PFSK-1 (cell line): ENCODE measurements around the gene ELK3.

Experiments used
- FOXP2 ChIP-seq: optimal IDR thresholded peaks from 2 replicates; pipeline ENCODE3; 2011; ENCODE audit warnings: borderline replicate concordance, control low read depth, inconsistent platforms; ENCODE audit not compliant: insufficient read depth; ENCODE audit errors: extremely low read length, extremely low read depth
- POLR2AphosphoS5 ChIP-seq: IDR thresholded peaks from 2 replicates; pipeline ENCODE4 v1.6.1; 2012; ENCODE audit warnings: low read depth, mild to moderate bottlenecking, control low read depth, low read length, moderate library complexity
- REST ChIP-seq, 2 experiments: IDR thresholded peaks; 2 replicates each; pipeline versions ENCODE4 v1.6.1 to v1.8.0; 2011 to 2012; ENCODE audit warnings: low read depth in 2 of 2, low read length in 2 of 2, control low read depth in 1 of 2, inconsistent platforms in 1 of 2, mild to moderate bottlenecking in 1 of 2, moderate library complexity in 1 of 2; ENCODE audit not compliant: insufficient read depth in 1 of 2
- SIN3A ChIP-seq: IDR thresholded peaks from 2 replicates; pipeline ENCODE4 v1.6.1; 2012; ENCODE audit warnings: mild to moderate bottlenecking, low read length, moderate library complexity, borderline replicate concordance; ENCODE audit not compliant: insufficient read depth
- TAF1 ChIP-seq: IDR thresholded peaks from 2 replicates; pipeline ENCODE4 v1.6.1; 2012; ENCODE audit warnings: low read length, control low read depth, borderline replicate concordance; ENCODE audit not compliant: insufficient read depth

Gene ELK3

DNA sequence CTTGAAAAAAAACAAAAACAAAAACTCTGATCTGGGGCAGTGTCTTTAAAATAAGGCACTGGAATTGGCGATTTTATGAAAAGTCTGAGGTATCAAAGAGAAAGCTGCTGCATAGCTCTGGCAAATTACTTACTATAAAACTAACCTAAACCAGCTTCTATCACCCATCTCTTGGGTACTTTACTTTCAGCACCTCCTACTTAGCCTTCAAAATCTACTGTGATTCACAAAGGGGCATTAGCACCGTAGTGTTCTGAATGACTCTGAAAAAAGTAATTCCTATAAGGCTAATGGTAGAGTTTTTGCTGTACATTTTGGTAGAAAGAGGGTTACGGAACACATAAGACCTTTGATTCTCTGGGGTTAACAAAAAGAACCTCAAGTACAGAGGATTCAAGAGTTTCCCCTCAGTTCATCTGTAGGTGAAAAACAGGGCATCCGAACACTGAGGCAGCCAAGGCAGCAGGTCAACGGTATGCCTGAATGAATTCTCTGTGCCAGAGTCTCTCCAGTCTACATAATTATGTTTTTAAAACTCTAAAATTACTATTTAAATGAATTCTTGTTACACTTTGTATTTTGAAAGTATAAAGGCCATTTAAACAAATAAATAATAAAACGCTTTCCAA lies 101.5 kb downstream of the ELK3 start:
- TF ChIP-seq SIN3A: no peak
- no peak for TF ChIP-seq TAF1
- TF ChIP-seq POLR2AphosphoS5: no peak
- TF ChIP-seq FOXP2: no peak
- TF ChIP-seq REST (IDR thresholded peaks at IDR 0.05; ENCODE audit: insufficient read depth in 1 of 2, low read depth in 2 of 2, low read length in 2 of 2): no peak

DNA sequence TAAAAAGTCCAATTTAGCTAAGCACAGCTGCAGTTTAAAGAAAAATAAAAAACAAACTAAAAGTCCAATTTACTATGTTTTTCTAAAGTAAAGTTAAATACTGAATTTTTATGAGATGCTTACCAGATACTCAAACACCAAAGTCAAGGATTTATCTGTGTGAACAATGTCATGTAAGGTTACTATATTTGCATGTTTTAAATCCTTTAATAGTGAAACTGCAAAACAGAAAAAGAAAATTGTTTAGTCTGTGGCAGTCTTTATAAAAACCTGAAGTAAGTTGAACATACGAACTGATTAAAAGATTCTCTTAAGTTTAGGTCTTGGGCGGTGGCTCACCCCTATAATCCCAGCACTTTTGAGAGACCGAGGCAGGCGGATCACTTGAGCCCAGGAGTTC lies 103.3 kb downstream of the ELK3 start:
- TF ChIP-seq REST (IDR thresholded peaks at IDR 0.05; ENCODE audit: insufficient read depth in 1 of 2, low read depth in 2 of 2, low read length in 2 of 2) (no peak), POLR2AphosphoS5 (no peak), FOXP2 (no peak)

- TF ChIP-seq REST (IDR thresholded peaks at IDR 0.05; ENCODE audit: insufficient read depth in 1 of 2, low read depth in 2 of 2, low read length in 2 of 2) (no peak), POLR2AphosphoS5 (no peak), FOXP2 (no peak), SIN3A (no peak), TAF1 (no peak)
These were observed 105.9 kb downstream of the ELK3 start for GRCh38 chr12:96300064-96300463.

GRCh38 chr12:96301732-96302131 lies 107.6 kb downstream of the ELK3 start:
- no peak for TF ChIP-seq POLR2AphosphoS5
- TF ChIP-seq TAF1: no peak
- TF ChIP-seq SIN3A: no peak
- TF ChIP-seq REST (IDR thresholded peaks at IDR 0.05; ENCODE audit: insufficient read depth in 1 of 2, low read depth in 2 of 2, low read length in 2 of 2): no peak
- no peak for TF ChIP-seq FOXP2

DNA sequence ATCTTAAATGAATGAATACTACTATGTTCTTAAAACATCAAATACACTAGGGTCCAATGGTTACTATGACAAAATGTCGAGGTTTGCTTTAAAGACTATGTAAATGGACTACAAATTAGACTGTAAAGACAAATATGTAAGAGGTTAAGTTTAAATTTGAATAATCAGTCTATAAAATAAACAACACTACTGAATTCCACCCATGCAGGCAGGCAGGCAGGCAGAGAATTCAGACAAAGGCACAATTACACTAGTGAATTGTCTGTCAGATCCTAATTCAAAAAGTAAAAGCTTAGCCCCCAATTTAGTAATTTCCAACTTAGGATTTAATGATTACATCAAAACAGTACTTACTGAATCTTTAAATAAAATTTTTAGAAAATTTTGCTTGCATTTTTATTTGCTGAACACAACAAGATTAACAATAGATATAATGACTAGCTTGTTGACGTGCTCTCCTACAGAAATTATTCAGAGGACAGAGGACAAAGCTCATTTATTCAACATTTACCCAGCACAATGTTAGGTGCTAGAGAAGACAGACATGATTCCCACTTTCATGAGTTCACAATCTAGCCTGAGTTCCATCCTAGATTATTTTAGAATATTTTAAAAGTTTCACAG lies 108.6 kb downstream of the ELK3 start:
- TF ChIP-seq FOXP2 (no peak), POLR2AphosphoS5 (no peak), TAF1 (no peak), SIN3A (no peak), REST (IDR thresholded peaks at IDR 0.05; ENCODE audit: insufficient read depth in 1 of 2, low read depth in 2 of 2, low read length in 2 of 2) (no peak)
